ENCODE results near the gene GNAI2. TPM values are rescaled to one million over a fixed set of nuclear protein-coding genes. Genes with fewer than 3 reads are reported as not detected.
"Not testable (repeated sequence)": the region's sequence is repeated elsewhere in the genome, so short reads cannot be mapped to it uniquely, and the experiment has no call there.

Gene GNAI2
- total RNA-seq, 1 donor from 2014 or later, result 1,142 TPM

DNA sequence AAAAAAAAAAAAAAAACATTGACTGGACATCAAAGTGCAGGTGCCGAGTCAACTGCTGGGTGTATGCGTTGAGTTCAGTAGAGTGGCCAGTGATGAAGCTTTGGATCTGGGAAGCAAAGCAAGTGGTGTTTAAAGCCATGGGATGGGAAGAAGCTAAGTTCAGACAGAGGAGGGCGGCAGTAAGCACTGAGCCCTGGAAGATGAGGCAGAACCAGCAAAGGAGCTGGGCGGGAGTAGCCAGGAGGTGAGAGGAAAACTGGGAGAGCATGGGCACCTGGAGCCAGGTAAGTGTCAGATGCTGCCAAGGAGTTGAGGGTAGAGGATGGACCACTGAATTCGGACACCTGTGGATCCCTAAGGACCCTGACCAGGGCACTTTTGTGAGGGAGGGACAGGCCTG, 11.4 kb upstream of the GNAI2 start:
- no peak for DNase-seq (ENCODE audit: extremely low read depth, low read depth, low spot score)

DNA sequence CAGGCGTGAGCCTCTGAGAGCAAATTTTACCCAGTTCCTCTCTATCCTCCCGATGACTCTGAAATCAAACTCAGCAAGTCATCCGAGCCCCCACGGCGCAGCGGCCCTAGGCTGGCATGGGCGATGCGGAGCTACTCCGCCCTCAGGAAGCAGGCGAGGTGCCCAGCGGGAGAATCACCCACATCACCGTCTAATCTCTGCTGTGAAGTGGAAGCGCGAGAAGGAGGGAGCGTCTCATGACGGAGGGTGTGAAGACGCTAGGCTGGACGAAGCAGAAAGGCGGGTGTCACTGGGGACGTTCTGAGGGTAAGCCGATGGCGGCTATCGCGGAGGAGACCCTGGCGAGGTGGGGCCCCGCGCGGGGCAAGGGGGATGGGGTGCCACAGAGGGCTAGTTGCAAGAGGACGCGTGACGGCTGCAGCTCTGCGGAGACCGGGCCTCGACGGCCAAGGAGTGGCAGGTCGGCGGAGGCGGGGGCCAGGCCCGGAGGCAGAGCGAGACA, 9.1 kb upstream of the GNAI2 start:
- DNase-seq (ENCODE audit: extremely low read depth, low read depth, low spot score), result no peak

DNA sequence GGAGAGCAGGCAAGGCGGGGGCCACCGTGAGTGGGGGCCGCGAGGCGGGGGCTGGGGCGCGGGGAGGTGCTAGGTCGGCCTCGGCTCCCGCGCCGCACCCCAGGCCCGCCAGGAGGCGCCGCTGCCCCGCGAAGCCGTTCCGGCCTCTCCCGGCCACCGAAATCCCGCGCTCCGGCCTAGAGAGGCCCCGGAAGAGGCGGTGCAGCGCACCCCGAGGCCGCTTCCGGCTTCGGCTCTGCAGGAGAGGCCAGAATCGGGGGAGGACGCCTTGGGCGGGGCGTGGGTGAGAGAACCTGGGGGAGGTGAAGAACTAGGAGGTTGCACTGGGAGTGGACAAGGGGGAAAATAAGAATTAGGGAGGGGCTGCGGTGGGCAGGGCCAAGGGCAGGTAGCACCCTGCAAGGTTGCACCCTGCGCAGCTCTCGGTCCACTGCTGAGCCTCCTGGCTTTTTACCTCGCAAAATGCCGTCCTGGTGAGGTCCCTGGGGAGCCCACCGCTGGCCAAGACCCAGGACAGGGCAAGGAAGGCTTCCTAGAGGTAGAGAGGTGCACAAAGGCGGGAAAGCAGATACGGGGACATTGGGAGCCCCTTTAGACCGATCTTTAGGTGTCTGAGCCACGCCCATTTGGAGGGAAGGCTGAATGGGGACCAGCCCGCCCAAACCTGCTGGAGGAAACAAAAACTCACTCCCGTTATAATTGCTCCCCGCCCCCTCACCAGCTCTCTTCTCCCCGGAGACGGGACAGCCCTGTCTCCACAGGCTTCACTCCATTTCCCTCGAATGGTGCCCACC, 8.4 kb upstream of the GNAI2 start:
- DNase-seq (ENCODE audit: extremely low read depth, low read depth, low spot score), result no peak

DNA sequence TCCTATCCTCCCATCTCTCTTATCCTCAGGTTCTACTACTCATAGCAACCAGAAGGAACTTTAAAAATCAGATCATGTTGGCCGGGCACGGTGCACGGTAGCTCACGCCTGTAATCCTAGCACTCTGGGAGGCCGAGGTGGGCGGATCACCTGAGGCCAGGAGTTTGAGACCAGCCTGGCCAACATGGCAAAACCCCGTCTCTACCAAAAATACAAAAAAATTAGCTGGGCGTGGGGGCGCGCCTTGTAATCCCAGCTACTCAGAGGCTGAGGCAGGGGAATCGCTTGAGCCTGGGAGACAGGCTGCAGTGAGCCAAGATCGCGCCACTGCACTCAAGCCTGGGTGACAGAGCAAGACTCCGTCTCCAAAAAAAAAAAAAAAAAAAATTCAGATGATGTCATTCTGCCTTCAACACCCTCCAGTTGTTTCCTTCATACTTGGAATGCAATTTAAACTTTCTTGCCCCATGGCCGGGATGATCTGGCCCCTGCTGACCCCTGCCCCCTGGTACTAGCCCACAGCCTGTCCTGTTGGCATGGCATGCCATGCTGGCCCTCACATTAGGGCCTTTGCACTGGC, 7.7 kb upstream of the GNAI2 start:
- not testable (repeated sequence) for DNase-seq (ENCODE audit: extremely low read depth, low read depth, low spot score)

DNA sequence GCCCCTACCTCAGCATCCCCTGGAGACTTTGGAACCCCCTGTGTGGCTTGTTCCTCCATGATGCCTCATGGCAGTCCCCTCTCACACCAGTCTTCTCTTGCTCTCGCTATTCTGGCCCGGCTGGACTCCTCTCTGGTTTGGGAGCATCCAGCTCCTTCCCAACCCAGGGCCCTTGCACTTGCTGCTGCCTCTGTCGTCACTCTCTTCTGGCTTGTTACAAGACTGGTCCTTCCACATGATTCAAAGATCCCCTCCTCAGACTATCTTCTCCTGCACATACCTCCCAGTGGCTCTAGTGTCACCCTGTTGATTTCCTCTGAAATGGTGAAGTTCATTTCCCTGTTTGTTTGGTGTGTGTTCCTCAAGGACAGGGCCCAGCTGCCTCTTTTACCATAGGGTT, 6.5 kb upstream of the GNAI2 start:
- DNase-seq (ENCODE audit: extremely low read depth, low read depth, low spot score), result no peak

DNA sequence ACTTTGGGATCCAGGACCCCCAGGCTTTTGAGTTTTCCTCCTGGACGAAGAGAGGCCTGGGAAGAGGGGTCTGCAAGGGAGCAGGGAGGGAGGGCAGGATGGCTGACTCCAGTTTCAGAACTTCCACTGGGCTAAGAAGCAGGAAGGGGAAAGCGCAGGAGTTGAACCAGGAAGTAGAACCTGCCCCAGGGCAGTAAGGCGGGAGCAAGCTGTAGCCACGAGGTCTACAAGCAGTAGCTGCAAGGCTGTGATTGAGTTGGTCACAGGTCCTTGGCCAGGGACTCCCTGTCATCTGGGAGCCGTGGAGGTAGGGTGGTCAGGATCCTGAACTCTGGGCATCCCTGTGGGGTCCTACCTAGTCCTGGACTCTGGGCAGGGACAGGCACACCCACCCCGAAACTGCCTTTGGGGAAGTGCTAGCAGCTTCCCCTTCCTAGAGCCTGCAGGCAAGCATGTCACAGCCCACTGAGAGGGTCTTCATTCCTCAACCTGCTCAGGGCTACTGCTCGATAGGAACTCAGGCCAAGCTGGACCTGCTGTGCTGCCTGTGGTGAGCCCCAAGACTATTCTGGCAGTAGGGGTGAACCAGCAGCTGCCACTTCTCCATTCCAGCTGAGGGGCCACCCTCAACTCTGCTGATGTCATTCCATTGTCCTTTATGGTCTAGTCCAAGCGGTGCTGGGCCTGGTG, 5.8 kb upstream of the GNAI2 start:
- no peak for DNase-seq (ENCODE audit: extremely low read depth, low read depth, low spot score)

DNA sequence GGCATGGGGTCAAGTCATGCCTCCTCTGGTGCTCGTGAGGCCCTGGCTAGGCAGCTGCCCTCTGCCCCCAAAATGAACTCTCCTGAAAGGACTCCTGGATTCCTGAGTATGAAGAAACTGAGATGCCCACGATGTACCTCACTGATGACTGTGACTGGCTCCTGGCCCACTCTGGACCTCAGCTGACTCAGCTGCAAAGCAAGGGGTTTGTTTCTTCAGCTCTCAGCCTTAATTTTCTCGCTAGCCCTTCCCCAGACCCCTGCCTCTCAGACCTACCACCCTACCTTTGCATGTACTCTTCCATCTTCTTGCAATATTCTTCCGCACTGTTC, 5.2 kb upstream of the GNAI2 start:
- no peak for DNase-seq (ENCODE audit: extremely low read depth, low read depth, low spot score)

DNA sequence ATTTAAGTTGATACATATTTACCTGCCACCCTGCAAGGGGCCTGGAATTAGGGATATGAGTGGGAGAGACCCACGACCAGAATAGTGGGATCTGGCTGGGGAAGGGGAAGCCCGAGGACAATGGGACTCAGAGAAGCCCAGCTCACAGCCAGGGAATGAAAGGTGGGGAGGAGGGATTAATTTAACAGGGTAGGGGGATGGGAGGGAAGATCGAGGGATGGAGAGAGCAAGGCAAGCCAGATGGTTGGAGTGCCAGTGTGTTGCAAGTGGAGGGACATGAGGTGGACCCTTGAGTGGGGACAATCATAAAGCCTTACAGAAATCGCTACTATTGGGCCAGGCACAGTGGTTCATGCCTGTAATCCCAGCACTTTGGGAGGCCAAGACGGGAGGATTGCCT, 4.4 kb upstream of the GNAI2 start:
- no peak for DNase-seq (ENCODE audit: extremely low read depth, low read depth, low spot score)

DNA sequence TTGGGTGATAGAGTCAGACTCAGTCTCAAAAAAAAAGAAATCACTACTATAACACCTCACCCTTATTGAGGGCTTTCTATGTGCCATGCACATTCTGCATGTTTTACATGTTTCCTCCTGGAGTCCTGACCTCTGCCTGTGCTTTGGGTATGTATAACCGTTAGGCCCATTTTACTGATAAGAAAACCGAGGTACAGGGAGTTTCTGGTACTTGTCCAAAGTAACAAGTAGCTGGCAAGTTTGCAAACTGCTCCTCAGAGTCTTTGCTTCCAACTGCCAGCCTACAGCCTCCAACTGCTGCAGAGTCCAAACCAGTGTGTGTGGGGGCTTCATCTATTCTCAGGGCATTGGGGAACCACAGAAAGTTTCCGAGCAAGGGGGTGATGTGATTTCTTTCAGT, 3.7 kb upstream of the GNAI2 start:
- no peak for DNase-seq (ENCODE audit: extremely low read depth, low read depth, low spot score)

DNA sequence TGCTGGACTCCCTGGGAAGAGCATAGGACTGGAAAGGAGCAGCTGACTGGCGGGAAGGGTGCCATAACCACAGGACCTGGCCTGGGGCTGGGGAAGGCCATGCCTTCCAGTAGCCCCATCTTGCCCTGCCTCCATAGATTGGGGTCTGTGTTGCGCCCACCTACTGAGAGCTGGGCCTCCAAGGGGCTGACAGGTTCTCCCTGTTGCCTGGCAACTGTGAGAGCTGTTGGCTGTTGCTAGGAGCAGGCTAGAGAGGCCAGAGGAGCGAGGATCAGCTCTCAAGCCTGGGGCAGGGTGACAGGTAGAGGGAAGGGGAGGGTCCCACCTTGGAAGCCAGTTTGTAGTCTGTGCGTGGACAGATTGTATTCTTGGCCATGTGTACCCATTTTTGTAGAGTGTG, 2.8 kb upstream of the GNAI2 start:
- DNase-seq (ENCODE audit: extremely low read depth, low read depth, low spot score), result no peak

DNA sequence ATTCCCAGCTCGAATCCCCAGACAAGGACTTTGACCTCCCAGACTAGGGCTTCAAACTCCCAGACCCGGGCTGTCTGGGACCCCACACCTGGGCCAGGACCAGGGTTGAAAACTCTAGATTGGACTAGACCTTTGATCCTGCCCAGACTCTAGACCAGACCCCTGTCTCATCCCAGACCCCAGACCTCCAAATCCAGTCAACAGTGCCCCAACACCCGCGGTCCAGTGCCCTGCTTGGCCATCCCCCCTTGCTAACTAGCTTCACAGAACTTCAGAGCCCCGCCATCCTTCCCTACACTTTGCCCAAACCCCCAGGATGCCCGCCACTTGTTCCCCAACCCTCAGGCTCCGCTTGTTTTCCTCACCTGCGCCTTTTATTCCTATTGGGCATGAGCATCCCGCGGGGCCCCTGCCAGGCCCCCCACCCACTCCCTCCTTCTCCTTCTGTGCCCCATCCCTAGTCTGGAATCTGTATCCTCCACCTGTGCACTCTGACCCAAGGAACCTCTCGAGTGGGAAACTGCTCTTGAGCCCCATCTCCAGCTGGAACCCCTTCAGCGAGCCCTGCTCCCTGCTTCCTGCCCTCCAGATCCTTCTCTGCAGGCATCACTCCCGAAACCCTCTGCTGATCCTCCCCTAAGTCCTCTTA, 604 bp downstream of the GNAI2 start:
- no peak for DNase-seq (ENCODE audit: extremely low read depth, low read depth, low spot score)

DNA sequence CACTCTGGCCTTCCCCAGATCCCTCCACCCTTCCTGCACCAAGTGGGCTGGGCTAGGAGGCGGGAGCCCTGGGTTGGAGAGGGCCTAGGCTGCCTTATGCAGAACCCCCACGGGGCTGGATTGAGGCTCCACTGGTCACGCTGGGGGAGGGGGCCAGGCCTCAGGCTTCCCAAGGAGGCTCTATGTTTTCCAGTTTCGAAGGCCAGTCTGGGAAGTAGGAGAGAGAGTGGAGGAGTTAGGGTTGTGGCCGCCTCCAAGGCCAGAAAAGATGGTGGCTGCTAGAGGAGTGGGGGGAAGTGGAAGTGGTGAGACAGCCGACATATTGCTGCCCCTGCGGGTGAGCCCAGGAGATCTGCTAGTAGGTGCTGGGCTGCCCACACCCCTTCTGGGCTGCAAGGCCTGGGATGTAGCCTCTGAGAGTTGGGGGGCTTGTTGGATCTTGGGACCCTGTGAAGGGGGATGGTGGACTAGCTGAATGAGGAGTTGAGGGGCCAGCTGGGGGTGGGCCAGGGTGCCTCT, 1.2 kb downstream of the GNAI2 start:
- no peak for DNase-seq (ENCODE audit: extremely low read depth, low read depth, low spot score)

DNA sequence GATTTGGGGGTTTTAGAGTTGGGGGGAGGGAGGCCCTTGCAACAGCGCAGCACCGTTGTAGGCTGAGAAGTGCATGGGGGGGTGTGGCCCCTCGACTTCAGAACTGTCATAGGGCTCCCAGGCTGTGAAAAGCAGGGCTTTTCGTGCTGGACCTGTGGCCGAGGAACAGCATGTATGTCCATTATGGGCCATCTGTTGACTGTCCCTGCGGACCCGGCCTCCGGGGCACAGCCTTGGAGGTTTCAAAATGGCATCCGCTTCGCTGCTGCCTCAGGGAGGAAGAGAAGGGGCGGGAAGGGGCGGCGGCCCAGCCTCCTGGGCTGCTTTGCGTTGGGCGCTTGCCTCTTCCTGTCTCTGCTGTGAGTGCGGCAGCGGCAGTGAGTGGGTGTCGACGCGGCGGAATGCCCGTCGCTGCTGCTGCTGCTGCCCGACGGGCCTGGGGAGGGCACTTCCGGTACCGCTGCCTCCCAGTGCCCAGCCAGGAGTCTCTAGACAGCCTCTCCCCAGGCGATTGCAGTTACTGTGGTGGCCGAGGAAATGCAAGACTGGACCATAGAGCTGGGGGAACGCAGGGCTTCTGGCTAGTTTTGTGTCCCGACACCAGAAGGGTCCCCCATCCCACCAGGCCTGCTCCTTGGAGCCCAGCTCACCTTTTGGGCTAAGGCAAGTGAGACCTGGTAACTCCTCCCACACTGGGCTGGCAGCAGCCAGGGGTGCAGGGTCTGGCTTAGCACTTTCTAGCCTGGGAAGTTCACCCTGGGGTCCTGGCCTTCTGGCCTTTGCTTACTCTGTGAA, 1.9 kb downstream of the GNAI2 start:
- DNase-seq (ENCODE audit: extremely low read depth, low read depth, low spot score), result no peak

DNA sequence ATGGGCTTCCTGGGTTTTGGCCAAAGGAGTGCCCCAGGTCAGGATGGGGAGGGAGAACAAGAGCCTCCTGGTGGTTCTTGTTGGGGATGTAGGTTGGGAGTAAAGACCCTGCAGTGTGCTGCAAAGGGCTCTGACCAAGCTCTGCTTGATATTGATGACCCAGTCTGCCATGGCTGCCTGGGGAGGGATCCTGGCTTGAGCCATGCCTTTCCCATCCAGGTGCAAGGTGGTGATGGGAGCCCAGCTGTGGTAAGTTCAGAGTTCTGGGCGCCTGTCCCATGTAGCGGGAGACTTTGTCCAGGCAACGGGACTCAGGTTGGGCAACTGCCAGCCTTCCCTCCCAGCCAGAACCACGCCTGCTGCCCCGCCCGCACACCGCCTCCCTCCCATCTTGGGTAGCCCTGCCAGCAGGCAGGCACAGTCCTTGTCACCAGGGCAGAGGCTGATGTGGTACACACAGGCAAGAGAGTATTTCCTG, 2.6 kb downstream of the GNAI2 start:
- no peak for DNase-seq (ENCODE audit: extremely low read depth, low read depth, low spot score)

DNA sequence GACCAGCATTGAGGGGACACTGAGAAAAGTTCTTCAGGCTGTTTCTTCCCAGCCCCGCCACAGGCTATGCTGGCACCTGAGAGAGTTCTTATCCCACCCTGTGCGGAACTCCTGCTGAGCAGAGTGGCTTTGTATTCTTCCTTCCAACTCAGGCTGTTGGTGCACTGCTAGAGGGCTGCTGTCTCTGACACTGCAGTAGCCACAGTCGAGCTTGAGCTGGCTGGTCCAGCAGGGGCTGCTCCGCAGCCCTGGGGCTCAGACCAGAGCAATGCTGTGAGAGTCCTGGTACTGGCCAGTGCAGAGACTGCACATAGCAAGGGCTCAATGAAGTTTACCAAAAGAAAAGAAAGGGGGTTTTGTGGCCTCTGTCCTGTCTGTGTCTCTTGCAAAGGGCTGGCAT, 3.6 kb downstream of the GNAI2 start:
- DNase-seq (ENCODE audit: extremely low read depth, low read depth, low spot score), result no peak

DNA sequence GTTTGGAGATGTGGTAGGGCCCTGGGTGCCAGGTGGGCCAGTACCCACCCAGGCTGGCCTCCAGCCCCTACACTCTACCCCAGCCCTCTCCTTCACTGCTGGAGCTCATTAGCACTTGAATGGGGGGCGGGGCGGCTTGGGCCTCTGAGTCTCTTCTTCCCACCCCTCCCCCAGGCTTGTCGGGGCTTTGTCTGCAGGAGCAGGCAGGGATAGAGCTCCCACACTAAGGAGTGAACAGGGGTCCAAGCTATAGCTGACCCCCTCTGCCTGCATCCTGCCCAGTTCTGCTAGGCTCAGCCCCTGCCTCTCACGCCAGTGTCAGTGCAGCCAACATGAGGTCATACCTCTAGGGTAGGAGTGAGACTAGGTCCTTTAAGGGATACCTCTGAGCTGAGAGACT, 5.2 kb downstream of the GNAI2 start:
- DNase-seq (ENCODE audit: extremely low read depth, low read depth, low spot score), result no peak

DNA sequence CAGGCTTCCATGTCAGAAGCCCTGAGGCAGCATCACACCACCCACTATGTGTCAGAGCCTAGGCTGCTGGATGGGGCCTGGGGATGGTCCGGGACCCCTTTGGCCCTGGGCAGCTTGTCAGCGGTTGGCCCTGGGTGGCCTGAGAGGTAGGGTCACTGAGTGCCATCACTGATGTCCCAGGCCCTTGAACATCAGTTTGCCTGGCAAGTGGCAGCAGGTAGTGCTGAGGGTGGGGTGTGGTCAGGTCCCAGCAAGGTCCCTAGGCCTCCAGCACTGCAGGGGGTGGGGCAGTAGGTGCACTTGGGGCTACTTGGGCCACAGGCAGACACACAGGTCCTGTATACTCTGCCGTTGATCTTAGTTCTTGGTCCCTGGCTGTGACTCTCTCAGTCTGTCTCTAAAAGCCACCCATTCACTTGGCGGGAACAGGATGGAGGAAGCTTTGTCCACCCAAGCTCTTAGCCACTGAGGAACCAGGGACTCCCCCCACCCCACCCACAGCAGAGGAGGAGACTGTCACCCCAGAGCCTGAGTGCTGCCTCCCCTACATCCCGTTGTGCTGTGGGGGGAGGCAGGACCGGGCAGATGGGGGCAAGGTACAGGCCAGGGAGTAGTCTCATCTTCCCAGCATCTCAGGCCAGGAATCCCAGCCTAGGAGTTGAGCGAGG, 5.8 kb downstream of the GNAI2 start:
- no peak for DNase-seq (ENCODE audit: extremely low read depth, low read depth, low spot score)

DNA sequence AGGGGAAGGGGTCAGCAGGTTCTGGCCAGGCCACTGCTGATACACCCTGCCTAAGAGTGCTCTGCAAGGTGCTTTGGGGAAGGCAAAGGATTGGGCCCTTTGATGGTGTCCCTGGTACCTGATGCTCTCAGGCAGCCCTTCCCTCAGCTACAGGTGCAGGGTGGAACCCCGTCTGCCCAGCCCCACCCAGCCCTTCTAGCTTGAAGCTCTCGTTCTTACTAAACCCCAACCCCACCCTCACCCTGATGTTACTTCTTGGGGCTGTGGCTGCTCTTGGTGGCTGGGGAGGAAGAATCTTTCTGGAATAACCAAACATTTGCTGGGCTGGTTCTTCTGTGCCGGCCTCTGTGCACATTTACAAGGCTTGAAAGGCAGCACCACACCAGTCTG, 6.4 kb downstream of the GNAI2 start:
- DNase-seq (ENCODE audit: extremely low read depth, low read depth, low spot score), result no peak

DNA sequence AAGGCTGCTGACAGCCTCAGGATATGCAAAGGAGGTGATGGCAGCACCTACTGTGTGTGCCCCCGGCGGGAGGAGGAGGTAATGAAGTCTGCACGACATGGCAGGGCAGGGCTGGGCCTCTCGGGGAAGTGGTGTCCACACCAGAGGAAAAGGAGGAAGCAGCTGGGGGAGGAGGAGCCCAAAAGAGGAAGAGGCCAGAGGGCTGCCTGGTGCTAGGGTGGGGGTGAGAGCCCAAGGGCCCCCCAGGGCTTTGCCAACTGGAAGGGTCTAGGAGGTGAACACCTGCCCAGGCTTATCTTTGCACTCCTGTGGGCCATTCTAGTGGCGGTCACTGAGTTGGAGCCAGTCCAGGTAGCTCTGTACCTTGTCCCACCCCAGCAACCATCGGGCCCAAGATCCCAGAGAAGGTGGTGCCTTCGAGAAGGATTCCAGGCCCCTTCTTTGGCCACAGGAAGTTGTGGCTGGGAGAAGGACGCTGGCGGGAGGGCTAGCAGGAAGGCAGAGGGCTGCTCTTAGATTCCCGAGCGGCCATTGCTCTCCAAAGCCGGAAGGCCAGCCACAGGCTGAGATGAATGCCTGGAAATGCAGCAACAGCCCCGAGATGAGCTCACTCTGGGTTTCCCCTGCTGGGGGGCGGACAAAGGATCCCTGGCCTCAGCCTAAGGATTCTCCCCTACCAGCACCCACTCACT, 7.0 kb downstream of the GNAI2 start:
- peak; percentile 79 for DNase-seq (ENCODE audit: extremely low read depth, low read depth, low spot score)
